Sigmoid colon (tissue), 4 donors: Measurements from ENCODE around the gene CACNA1E.

ENCODE experiments used
- CTCF ChIP-seq, 4 experiments: fragments of 450-650 bp in 3 of 4; fragments of 200-600 bp in 1 of 4; IDR thresholded peaks; one replicate each; pipeline ENCODE4 v1.5.1; 2016 to 2019; ENCODE audit warnings: antibody characterized with exemption in 4 of 4, mild to moderate bottlenecking in 3 of 4, moderate library complexity in 2 of 4
- EP300 ChIP-seq, 4 donors: sonication (generic); formaldehyde crosslinking; IDR thresholded peaks; one replicate each; pipeline ENCODE4 v1.6.1; 2017; ENCODE audit warnings: antibody characterized with exemption in 4 of 4
- POLR2A ChIP-seq, 2 donors: fragments of 450-650 bp; IDR thresholded peaks; one replicate each; pipeline ENCODE4 v1.6.1; 2016; ENCODE audit warnings: antibody characterized with exemption in 2 of 2, mild to moderate bottlenecking in 2 of 2, moderate library complexity in 2 of 2
- POLR2AphosphoS5 ChIP-seq, 4 donors: sonication (generic); formaldehyde crosslinking; IDR thresholded peaks; one replicate each; pipeline ENCODE4 v1.6.1; 2017; ENCODE audit warnings: antibody characterized with exemption in 4 of 4

- TF ChIP-seq CTCF (IDR thresholded peaks at IDR 0.05) (no peak), POLR2A (IDR thresholded peaks at IDR 0.05) (no peak), POLR2AphosphoS5 (IDR thresholded peaks at IDR 0.05) (no peak), EP300 (IDR thresholded peaks at IDR 0.05) (no peak)
Measured at GRCh38 chr1:181647314-181648035, 164.2 kb downstream of the CACNA1E start.
